NCI-H1930 (cell line): ENCODE measurements around the gene SIAH1.
A peak's percentile ranks its signal among the peaks of the same experiment; 100 is the strongest.
"Not testable (repeated sequence)": the region's sequence is repeated elsewhere in the genome, so short reads cannot be mapped to it uniquely, and the experiment has no call there.

Experiments used
- DNase-seq, 2 experiments: peaks; one replicate each; lab custom pipeline; 2025; lab: John Stamatoyannopoulos, UW

Gene SIAH1

DNA sequence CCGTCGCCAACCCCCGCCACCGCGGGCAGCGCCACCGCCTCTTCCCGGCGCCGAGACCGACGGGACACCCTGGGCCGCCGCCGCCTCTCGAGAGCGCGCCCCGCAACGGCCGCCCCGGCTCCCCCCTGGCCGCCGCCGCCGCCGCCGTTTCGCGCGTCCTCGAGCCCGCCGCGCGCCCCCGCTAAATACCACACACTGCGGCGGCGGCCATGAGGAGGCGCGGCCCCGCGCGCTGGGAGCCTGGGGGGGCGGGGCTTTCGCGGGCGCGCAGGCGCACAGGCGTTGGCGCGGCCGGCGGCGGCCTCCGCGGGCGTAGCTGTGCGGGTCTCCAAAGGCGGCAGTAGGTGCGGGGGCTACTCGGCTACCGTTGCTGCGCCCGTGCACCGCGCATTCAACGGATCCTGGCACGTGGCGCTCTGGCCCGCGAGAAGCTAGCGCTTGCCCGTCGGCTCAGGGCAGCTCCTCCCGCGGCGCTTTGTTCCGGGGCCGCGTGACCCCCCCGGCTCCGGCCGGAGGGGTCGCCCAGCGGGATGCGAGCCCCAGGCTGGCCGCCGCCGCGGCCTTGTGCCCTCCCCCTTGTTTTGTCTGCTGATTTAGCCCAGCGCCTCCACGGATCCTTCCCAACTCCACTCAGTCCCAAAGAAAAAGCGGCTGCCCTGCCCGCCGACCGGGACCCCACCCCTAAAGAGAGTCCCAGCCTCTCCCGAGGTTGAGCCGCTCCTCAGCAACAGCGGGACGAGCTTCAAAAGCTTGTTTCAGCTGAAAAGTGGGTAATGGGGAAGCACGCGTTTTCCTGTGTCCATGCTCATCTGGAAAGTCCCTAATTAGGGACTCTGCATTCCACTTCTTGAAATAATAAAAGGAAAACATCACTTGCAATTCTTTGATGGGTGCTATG, at the start of gene SIAH1:
TSS of gene SIAH1 (minus strand) at position 161 of the 898 bp plus-strand sequence. CDS start 22,985 bp downstream, outside the sequence.
- DNase-seq: peak; percentile 68 to 74

DNA sequence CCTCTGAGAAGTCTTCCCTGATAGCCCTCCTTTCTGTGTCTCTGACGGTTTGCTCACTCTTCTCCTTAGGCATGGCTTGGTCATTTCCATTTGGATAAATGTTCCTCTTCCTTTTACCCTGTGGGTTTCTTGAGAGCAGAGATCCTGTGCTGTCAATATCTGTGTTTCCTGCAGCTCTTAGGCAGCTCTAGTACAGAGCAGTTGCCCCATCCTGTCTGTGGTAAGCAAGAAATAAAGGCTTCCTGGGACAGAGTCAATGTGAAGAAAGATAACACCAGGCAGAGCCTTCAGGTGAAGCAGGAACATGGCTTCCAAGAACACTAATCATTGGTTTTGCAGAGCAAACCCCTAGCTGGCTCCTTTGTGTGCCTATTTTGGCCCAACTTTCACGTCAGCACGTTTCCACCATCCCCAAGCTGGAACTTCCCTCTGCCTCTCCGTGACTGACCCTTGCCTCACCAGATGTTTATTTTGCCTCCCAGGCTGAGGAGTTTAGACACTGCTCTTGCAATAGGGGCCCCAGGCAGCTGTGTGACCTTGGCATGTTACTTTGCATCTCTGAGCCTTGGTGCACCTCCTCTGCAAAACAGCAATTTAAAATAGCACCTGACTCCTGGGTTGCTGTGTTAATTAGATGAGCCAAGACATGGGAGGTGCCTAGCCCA, 49.6 kb upstream of the SIAH1 start:
- DNase-seq: no peak

DNA sequence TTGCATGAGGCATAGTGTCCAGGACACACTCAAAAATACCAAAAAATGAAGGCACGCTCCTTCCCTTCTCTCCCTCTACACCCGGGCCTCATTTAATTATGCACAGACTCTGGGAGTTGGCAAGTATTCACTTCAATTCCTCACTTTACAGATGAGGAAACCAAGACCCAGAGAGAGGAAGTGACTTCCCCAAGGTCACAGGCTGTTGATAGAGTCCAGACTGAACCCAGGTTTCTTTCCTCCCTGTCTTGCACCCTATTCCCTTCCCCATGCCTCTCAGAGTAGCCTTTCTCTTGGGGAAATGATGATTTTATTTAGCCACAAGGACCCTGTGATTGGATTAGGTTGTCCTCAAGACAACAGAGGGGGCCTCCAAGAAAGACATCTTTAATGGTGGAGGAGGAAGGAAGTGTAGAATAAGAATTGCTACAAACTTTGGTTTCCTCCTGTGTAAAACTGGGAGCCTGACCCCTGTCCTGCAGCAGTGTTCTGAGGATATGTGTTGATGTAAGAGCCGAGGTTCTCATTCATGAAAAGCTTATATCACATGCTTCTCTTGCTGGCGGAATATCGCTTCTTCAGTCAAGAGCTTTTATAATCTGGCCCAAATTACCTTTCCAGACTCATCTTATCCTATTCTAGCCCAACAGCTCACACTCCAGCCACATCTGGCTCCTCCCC, 48.8 kb upstream of the SIAH1 start:
- DNase-seq: no peak

- DNase-seq: no peak
Measured at GRCh38 chr16:48433116-48433849, 48.1 kb upstream of the SIAH1 start.

GRCh38 chr16:48432136-48432535, 46.9 kb upstream of the SIAH1 start:
- no peak for DNase-seq

DNA sequence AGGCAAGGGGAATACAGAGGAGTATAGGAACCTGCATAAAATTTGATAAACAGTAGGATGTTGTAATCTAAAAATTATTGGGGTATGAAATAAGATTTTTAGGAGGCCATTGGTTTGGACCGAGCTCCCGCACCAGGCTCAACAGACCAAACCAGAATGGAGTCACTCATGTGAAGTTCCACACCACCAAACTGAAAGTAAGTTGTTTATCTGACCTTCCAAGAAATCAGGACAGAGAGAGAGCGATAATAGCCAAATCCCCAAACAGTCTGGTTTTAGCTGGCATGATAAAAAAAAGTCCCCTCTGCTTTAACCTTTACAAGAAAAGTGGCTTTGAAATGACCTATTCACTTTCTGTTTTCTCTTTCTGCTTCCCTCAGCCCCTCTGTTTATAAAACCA, 45.7 kb upstream of the SIAH1 start:
- no peak for DNase-seq

DNA sequence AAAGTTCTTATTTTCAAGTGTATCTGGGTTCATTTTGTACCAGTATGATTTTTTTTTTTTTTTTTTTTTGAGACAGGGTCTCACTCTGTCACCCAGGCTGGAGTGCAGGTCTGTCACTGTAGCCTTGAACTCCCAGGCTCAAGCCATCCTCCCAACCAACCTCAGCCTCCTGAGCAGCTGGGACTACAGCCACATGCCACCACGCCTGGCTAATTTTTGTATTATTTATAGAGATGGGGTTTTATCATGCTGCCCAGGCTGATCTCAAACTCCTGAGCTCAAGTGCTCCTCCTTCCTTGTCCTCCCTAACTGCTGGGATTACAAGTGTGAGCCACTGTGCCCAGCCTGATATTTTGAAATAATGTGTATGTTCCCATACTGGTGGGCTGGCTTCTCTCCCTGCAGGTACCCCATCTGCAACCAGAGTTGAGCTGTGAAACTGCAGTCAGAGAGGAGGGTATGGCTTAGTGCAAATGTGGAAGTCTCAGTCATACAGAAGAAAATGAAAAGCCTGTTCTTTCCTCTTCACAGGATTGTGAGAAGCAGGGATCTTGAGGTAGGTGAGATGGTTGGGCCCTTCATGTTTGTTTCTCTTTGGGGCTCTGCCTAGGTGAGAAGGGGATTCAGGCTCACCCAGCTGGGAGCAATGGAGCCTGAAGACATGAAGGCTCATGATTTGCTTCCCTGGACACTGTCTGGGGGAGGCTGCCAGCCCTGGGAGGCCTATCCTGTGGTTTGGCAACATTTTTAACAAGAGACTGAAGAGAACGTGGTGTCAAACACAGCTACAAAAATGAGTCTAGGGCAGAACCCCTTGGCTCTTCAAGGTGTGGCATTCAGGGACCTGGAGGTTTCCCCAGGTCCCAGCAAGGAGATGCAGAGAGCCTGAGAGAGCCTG, 41.3 kb upstream of the SIAH1 start:
- no peak for DNase-seq

DNA sequence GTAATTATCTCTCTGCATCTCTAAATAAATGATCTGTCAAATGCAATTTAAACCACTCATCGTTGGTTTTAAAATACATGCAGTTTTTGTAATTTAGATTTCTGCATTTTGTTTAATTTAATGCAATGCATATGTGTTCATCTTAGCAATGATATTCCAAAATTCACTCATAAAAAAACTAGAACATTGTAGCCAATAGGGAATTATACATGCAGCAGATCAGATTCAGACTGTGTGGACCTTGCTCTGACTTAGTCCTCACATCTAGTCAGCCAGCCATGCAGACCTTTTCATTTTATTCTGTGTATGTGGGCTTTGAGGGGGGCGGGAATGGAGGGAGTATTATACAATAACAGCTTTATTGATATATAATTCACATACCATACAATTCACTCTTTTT, 37.3 kb upstream of the SIAH1 start:
- DNase-seq: no peak

DNA sequence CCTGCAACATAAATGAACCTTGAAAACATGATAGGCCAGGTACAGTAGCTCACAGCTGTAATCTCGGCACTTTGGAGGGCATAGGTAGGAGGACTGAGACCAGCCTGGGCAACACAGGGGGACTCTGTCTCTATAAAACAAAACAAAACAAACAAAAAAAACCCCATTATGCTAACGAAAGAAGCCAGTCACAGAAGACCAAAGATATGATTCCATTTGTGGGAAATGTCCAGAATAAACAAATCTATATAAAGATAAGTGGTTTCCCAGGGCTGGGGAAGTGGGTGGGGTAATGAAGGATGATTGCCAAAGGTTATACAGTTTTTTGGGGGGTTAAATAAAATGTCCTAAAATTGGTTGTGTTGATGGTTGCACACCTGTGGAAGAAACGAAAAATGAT, 36.5 kb upstream of the SIAH1 start:
- no peak for DNase-seq

- no peak for DNase-seq
Measured at GRCh38 chr16:48420437-48420836, 35.2 kb upstream of the SIAH1 start.

DNA sequence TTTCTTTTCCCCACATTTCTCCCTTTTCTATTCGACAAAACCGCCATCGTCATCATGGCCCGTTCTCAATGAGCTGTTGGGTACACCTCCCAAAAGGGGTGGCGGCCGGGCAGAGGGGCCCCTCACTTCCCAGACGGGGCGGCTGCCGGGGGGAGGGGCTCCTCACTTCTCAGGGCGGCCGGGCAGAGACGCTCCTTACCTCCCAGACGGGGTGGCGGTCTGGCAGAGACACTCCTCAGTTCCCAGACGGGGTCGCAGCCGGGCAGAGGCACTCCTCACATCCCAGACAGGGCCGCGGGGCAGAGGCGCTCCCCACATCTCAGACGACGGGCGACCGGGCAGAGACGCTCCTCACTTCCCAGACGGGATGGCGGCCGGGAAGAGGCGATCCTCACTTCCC, 31.4 kb upstream of the SIAH1 start:
- DNase-seq: not testable (repeated sequence)

- no peak for DNase-seq
Measured at GRCh38 chr16:48413272-48413671, 28.1 kb upstream of the SIAH1 start.

DNA sequence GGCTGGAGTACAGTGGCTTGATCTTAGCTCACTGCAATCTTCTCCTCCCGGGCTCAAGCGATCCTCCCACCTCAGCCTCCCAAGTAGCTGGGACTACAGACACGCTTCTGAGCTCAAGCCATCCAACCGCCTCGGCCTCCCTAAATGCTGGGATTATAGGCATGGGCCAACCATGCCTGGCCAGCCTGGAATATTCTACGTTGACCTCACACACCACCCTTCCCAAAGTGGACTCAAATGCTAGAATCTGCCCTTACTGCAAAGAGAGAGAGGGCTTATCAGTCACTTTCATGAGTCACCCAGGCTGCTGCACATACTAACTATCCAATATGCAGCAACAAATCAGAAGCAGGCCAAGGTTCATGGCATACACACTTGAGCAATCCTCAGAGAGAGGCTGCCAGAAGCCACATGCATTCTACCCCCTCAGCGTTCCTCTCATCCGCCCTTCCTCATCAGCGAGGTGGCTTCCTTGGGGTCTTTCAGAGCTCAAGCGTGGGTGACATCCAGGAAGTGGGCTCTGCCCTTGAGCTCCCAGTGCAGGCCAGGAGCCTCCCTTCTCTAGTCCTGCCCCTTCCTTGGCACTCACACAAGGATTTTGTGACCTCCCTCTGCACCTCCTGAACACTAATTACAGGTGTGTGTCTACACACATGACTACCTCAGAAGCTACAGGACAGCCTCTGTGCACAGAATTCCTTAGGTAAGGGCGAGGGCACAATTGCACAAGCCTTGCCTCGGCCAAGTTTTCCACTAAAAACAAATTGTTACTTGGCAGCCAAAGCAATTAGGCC, 24.8 kb upstream of the SIAH1 start:
- DNase-seq: no peak

- DNase-seq: no peak
Measured at GRCh38 chr16:48408688-48409087, 23.5 kb upstream of the SIAH1 start.

- no peak for DNase-seq
Measured at GRCh38 chr16:48405907-48406306, 20.7 kb upstream of the SIAH1 start.

DNA sequence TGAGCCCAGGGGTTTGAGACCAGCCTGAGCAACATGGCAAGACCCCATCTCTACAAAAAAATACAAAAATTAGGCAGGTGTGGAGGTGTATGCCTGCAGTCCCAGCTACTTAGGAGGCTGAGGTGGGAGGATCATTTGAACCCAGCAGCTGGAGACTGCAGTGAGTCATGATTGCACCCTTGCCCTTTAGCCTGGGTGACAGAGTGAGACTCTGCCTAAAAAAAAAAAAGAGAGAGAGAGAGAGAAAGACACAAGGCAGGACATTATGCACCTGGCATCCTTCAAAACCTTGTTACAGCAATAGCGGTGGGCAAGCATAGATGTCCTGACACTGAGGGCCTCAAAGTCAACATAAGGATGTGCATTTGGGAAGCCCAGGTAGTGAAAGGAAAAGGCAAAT, 19.9 kb upstream of the SIAH1 start:
- DNase-seq: no peak

GRCh38 chr16:48402547-48402946, 17.3 kb upstream of the SIAH1 start:
- DNase-seq: not testable (repeated sequence)

- DNase-seq: no peak
Measured at GRCh38 chr16:48395375-48395774, 10.2 kb upstream of the SIAH1 start.

DNA sequence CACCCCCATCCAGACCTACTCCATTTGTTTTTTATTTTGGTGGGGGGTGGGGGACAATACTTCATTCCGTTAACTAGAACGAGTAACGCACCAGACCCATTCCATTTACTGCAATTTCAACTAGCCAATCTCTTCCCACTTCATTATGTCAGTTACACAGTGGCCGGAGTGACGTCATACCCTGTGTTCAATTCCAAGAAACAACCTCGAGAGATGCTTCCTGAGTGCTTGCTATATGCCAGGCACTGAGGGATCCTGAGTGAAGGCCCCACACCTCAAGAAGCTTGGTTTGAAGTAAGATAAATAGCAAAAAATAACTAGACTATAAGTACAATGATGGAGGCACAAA, 9.1 kb upstream of the SIAH1 start:
- no peak for DNase-seq
